PC-9 (cell line): ENCODE data around the gene APRT. TPM values are rescaled to one million over a fixed set of nuclear protein-coding genes. Genes with fewer than 3 reads are reported as not detected.

ENCODE experiments used
- BruUV-seq: library from RNA; stranded (reverse); fragments of 400-500 nt; replicated peaks from 2 replicates; lab custom pipeline; 2021; lab: Mats Ljungman, UMichigan
- CTCF ChIA-PET: fragments of 300-600 bp; sonication (Branson Sonifier 250); formaldehyde crosslinking; loops from one replicate; lab custom pipeline; 2022; ENCODE audit warnings: antibody characterized with exemption; lab: Charles Lee
- POLR2A ChIA-PET: fragments of 300-600 bp; sonication (Branson Sonifier 250); formaldehyde crosslinking; loops from one replicate; lab custom pipeline; 2022; ENCODE audit warnings: antibody characterized with exemption; ENCODE audit not compliant: unreplicated experiment; lab: Charles Lee
- DNase-seq, 2 experiments: peaks; one replicate each; pipeline versions ENCODE4 v3.0.0 to v3.0.0-alpha.2; 2015 to 2022; ENCODE audit warnings: mixed read lengths in 1 of 2
- H2AFZ ChIP-seq: fragments of 200-600 bp; sonication (generic); 2 replicates; pipeline ENCODE4 v1.8.1; 2017; ENCODE audit warnings: antibody characterized with exemption
- H3F3A ChIP-seq: fragments of 200-600 bp; sonication (generic); 2 replicates; pipeline ENCODE4 v1.8.1; 2017; ENCODE audit warnings: antibody characterized with exemption, mild to moderate bottlenecking, low read depth; ENCODE audit not compliant: insufficient read depth
- H3K27ac ChIP-seq: fragments of 200-600 bp; sonication (generic); 2 replicates; pipeline ENCODE4 v1.6.1; 2016; ENCODE audit warnings: mixed run types
- H3K27me3 ChIP-seq: fragments of 200-600 bp; sonication (generic); 2 replicates; pipeline ENCODE4 v1.6.1; 2016; ENCODE audit warnings: low read depth, mixed run types; ENCODE audit not compliant: insufficient read depth
- H3K36me3 ChIP-seq: fragments of 200-600 bp; sonication (generic); 2 replicates; pipeline ENCODE4 v1.6.1; 2016; ENCODE audit warnings: low read depth, mixed run types
- H3K4me1 ChIP-seq: fragments of 200-600 bp; sonication (generic); replicated peaks from 2 replicates; pipeline ENCODE4 v1.6.1; 2016; ENCODE audit warnings: mixed run types; ENCODE audit not compliant: insufficient read depth
- H3K4me2 ChIP-seq: fragments of 200-600 bp; sonication (generic); 2 replicates; pipeline ENCODE4 v1.6.1; 2017; ENCODE audit warnings: mixed run types
- H3K4me3 ChIP-seq: fragments of 200-600 bp; sonication (generic); 2 replicates; pipeline ENCODE4 v1.6.1; 2016; ENCODE audit warnings: mixed run types
- H3K79me2 ChIP-seq: fragments of 200-600 bp; sonication (generic); 2 replicates; pipeline ENCODE4 v1.6.1; 2017; ENCODE audit warnings: low read depth, mixed run types
- H3K9me2 ChIP-seq: fragments of 200-600 bp; sonication (generic); 2 replicates; pipeline ENCODE4 v1.8.1; 2017; ENCODE audit warnings: mild to moderate bottlenecking; ENCODE audit not compliant: insufficient read depth
- H3K9me3 ChIP-seq: fragments of 200-600 bp; sonication (generic); 2 replicates; pipeline ENCODE4 v1.8.1; 2016; ENCODE audit warnings: low read depth; ENCODE audit not compliant: insufficient read depth
- H4K20me1 ChIP-seq: fragments of 200-600 bp; sonication (generic); 2 replicates; pipeline ENCODE4 v1.8.1; 2017; ENCODE audit not compliant: insufficient read depth
- CTCF ChIP-seq: fragments of 200-600 bp; sonication (generic); conservative IDR thresholded peaks from 2 replicates; pipeline ENCODE4 v1.6.1; 2017; ENCODE audit warnings: mixed run types, antibody characterized with exemption, mild to moderate bottlenecking, moderate library complexity
- EZH2 ChIP-seq: fragments of 200-600 bp; sonication (generic); IDR thresholded peaks from 2 replicates; pipeline ENCODE4 v1.8.0; 2017; ENCODE audit warnings: antibody characterized with exemption, low read depth
- intact Hi-C: fragments of 100-400 bp; cut with micrococcal nuclease; formaldehyde crosslinking; loops from one replicate; pipeline ENCODE4 v1.10.0; 2022; ENCODE audit not compliant: unreplicated experiment
- total RNA-seq: library from RNA; stranded (reverse); gene quantifications from 2 replicates; pipeline ENCODE4 v1.2.3, GENCODE V29; 2021

APRT gene
- total RNA-seq, 1 experiment from 2014 or later = 213 TPM

DNA sequence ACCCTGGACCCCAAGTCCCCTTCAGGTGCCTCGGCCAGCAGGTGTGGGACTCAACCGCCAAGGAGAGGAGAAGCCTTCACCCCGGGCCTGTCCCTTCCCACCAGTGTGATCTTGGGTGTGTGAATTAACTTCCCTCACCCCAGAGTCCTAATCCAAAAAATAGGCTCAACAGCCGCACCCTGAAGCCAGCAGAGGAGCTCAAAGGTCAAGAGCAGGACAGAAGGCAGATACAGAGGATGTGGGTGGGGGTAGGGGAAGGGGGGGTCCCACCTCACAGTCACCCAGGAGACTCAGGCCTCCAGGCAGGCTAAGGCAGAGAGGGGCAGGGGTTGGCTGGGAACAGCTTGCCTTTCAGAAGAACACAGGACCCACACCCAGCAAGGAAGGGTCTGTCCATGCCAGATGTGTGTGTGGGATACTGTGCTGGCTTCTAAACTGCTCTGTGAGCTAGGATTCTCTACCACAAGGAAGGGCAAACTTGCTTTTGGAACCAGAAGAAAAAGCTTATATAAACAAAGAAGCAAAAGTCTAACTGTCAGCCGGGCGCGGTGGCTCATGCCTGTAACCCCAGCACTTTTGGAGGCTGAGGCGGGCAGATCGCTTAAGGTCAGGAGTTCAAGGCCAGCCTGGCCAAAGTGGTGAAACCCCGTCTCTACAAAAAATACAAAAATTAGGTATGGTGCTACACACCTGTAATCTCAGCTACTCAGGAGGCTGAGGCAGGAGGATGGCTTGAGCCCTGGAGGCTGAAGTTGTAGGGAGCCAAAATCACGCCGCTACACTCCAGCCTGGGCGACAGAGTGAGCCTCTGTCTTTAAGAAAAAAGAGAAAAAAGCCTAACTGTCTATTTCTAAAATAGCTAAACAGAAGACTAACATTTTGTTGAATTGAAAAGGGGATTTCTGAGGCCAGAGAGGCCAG is 31.3 kb downstream of the APRT start:
- intact Hi-C loops = no loop called here
- Histone ChIP-seq H3K36me3 (no peaks in the 10 kb centered on the region), H3K27ac (no peak overlapping the region), H3K79me2 (peaks cover 91% of the 10 kb centered on the region), H3K9me2 (no peaks in the 10 kb centered on the region), H3K4me2 (peak overlapping the region; percentile 76), H3K4me1 (peaks cover 37% of the 10 kb centered on the region), H4K20me1 (peaks cover 65% of the 10 kb centered on the region), H3K9me3 (no peaks in the 10 kb centered on the region), H2AFZ (no peak overlapping the region), H3K27me3 (no peaks in the 10 kb centered on the region), H3K4me3 (no peak overlapping the region), H3F3A (peaks cover 35% of the 10 kb centered on the region)
- TF ChIP-seq CTCF (no peak), EZH2 (no peak)
- ChIA-PET CTCF (interaction anchor here (0.6 to 2.3 kb wide), 3 partner anchors 19 to 43 kb away, joined by 3 to 9 read pairs (median 8); no protein-coding TSS in a partner anchor), POLR2A (interaction anchor here (0.9 to 1.3 kb wide), 3 partner anchors 10 to 20 kb away, joined by 4 to 37 read pairs (median 5); no protein-coding TSS in a partner anchor)
- no TSS peak for BruUV-seq
- no peak for DNase-seq

DNA sequence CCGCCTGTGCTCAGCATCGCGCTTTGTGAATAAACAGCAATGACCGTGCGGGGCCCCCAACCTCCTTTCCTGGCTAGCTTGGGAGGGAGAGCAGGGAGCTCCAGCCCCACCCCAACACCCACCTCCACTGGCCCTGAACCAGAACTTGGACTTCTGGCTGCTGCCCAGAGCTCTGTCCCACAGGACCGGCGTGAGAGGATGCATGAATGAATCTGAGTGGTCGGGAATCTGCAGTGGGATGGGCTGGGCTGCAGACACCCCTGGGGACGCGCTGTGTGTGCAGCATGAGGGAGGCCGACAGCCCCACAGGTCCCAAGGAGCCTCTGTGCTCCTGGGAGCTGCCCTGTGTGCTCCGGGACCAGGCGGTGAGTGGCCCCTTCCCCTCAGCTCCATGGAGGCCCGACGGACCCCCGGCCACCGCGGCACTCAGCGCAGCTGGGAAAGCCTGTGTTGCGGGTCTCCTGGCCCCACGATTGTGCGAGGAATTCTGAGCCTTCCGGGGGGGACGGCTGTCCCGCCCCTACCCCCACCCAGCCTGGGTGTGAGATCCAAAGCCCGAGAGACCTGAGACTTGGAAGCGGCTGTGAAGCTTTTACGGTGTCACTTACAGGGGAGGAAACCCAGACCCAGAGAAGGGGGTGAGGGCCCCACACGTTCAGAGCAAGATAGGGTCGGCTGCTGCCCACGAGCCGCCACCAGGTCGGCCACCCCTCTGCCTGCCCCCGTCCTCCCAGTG is 32.2 kb downstream of the APRT start:
- peaks cover 73% of the 10 kb centered on the region for H4K20me1 ChIP-seq
- BruUV-seq = no TSS peak
- H3K9me3 ChIP-seq = no peaks in the 10 kb centered on the region
- no peak overlapping the region; the same call in 1 of the 2 replicates for H3K4me2 ChIP-seq
- no peak overlapping the region for H3K27ac ChIP-seq
- peaks cover 35% of the 10 kb centered on the region for H3F3A ChIP-seq
- no peak overlapping the region for H2AFZ ChIP-seq
- no peaks in the 10 kb centered on the region for H3K36me3 ChIP-seq
- H3K9me2 ChIP-seq = no peaks in the 10 kb centered on the region
- H3K4me1 ChIP-seq = peaks cover 42% of the 10 kb centered on the region
- ChIA-PET POLR2A (interaction anchor here (0.9 to 1.3 kb wide), 2 partner anchors 17 to 19 kb away, joined by 4 to 37 read pairs; no protein-coding TSS in a partner anchor), CTCF (interaction anchor here (0.6 kb wide), 1 partner anchor 36 kb away, joined by 8 read pairs; no protein-coding TSS in a partner anchor)
- H3K27me3 ChIP-seq = no peaks in the 10 kb centered on the region
- DNase-seq = no peak
- intact Hi-C loops = no loop called here
- TF ChIP-seq EZH2 (no peak), CTCF (no peak)
- H3K4me3 ChIP-seq = no peak overlapping the region
- peaks cover 100% of the 10 kb centered on the region for H3K79me2 ChIP-seq

GRCh38 chr16:88778541-88779065 is 33.1 kb downstream of the APRT start:
- H3K36me3 ChIP-seq = no peaks in the 10 kb centered on the region
- H3K9me2 ChIP-seq = no peaks in the 10 kb centered on the region
- no peak overlapping the region for H2AFZ ChIP-seq
- H4K20me1 ChIP-seq = peaks cover 83% of the 10 kb centered on the region
- TF ChIP-seq EZH2 = no peak
- no peak for TF ChIP-seq CTCF
- H3F3A ChIP-seq = peaks cover 33% of the 10 kb centered on the region
- no TSS peak for BruUV-seq
- no peak overlapping the region for H3K4me3 ChIP-seq
- H3K9me3 ChIP-seq = no peaks in the 10 kb centered on the region
- POLR2A ChIA-PET = no interaction called here
- H3K27me3 ChIP-seq = no peaks in the 10 kb centered on the region
- DNase-seq = no peak
- CTCF ChIA-PET = no interaction called here
- H3K79me2 ChIP-seq = peaks cover 99% of the 10 kb centered on the region
- intact Hi-C loops = no loop called here
- H3K4me2 ChIP-seq = no peak overlapping the region
- no peak overlapping the region for H3K27ac ChIP-seq
- H3K4me1 ChIP-seq = peaks cover 52% of the 10 kb centered on the region
